Measurements from ENCODE around the gene OPCML.

DNA sequence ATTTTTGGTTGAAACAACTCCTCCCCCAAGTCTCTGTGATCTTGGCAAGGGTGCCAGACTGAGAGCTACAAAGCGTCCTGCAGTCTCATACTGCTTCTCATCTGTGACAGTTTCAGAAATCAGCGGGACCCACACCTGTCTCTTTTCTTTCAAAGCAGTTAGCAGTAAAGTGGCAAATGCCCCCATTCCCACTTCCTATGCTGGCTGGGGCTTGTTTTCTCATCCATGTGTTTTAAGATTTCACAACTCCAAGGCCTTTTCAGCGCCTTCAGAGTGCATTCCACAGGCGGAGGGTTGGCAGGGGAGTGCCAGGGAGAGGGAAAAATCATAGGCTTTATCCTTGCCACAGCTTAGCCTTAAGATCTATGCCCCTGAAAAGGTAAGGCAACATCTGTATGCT is 493.5 kb downstream of the OPCML start:
- TF ChIP-seq, protein P1, sequence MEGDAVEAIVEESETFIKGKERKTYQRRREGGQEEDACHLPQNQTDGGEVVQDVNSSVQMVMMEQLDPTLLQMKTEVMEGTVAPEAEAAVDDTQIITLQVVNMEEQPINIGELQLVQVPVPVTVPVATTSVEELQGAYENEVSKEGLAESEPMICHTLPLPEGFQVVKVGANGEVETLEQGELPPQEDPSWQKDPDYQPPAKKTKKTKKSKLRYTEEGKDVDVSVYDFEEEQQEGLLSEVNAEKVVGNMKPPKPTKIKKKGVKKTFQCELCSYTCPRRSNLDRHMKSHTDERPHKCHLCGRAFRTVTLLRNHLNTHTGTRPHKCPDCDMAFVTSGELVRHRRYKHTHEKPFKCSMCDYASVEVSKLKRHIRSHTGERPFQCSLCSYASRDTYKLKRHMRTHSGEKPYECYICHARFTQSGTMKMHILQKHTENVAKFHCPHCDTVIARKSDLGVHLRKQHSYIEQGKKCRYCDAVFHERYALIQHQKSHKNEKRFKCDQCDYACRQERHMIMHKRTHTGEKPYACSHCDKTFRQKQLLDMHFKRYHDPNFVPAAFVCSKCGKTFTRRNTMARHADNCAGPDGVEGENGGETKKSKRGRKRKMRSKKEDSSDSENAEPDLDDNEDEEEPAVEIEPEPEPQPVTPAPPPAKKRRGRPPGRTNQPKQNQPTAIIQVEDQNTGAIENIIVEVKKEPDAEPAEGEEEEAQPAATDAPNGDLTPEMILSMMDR (conservative IDR thresholded peaks at IDR 0.05; ENCODE audit: low read length): no peak
- TF ChIP-seq EZH2phosphoT487 (IDR thresholded peaks at IDR 0.05; ENCODE audit: borderline replicate concordance): no peak
